ENCODE data around the gene SPRED1.
A peak's percentile ranks its signal among the peaks of the same experiment; 100 is the strongest.

- TF ChIP-seq, protein P1, sequence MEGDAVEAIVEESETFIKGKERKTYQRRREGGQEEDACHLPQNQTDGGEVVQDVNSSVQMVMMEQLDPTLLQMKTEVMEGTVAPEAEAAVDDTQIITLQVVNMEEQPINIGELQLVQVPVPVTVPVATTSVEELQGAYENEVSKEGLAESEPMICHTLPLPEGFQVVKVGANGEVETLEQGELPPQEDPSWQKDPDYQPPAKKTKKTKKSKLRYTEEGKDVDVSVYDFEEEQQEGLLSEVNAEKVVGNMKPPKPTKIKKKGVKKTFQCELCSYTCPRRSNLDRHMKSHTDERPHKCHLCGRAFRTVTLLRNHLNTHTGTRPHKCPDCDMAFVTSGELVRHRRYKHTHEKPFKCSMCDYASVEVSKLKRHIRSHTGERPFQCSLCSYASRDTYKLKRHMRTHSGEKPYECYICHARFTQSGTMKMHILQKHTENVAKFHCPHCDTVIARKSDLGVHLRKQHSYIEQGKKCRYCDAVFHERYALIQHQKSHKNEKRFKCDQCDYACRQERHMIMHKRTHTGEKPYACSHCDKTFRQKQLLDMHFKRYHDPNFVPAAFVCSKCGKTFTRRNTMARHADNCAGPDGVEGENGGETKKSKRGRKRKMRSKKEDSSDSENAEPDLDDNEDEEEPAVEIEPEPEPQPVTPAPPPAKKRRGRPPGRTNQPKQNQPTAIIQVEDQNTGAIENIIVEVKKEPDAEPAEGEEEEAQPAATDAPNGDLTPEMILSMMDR (IDR thresholded peaks at IDR 0.05), result no peak
- TF ChIP-seq EP300 (IDR thresholded peaks at IDR 0.05) (no peak), POLR2AphosphoS5 (IDR thresholded peaks at IDR 0.05) (peak in 1 of 3 donors; percentile 27), POLR2A (IDR thresholded peaks at IDR 0.05) (no peak)
These were observed 46.6 kb downstream of the SPRED1 start for GRCh38 chr15:38299216-38299615.
